ENCODE measurements around the gene RRP8.

DNA sequence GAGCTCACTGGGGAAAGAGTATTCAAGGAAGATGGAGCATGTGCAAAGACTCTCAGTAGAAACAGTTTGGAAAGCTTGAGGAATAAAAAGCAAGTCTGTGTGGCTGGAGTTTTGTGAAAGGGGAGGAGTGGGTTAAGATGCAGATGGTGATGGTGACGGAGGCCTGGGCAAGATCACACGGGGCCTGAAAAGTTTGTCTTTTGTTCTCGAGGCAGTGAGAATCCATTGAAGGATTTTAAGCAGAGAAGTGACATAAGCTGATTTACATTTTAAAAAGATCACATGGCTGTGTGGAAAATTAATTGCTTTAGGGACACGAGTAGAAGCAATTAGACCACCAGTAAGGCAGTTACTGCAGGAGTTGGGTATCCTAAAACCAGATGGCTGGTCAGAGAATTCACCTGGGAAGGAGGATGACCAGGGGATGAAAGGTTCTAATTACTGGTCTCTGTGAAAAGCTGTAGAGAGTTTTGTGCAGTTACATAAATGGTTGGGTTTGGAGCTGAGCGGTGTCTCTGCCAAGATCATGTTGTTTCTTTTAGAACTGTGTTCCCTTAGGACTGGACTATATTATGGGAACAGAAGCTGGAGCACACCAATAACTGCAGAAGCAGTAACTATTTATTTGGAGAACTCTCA lies 7.1 kb downstream of the RRP8 start:
- TF ChIP-seq CTCF (IDR thresholded peaks at IDR 0.05) (no peak), POLR2A (IDR thresholded peaks at IDR 0.05) (no peak)
